KMS-11 (cell line): Measurements from ENCODE around the gene LAGE3.
A peak's percentile ranks its signal among the peaks of the same experiment; 100 is the strongest.

ENCODE experiments used
- H2AFZ ChIP-seq: fragments of 200-600 bp; sonication (generic); 2 replicates; pipeline ENCODE4 v1.6.1; 2016; ENCODE audit warnings: antibody characterized with exemption, mixed run types, low read depth
- H3K27ac ChIP-seq: fragments of 200-600 bp; sonication (generic); 2 replicates; pipeline ENCODE4 v1.6.1; 2016; ENCODE audit warnings: mild to moderate bottlenecking, mixed run types
- H3K27me3 ChIP-seq: fragments of 200-600 bp; sonication (generic); 2 replicates; pipeline ENCODE4 v1.6.1; 2017; ENCODE audit warnings: mild to moderate bottlenecking, low read depth, mixed run types, moderate library complexity; ENCODE audit not compliant: insufficient read depth
- H3K36me3 ChIP-seq: fragments of 200-600 bp; sonication (generic); 2 replicates; pipeline ENCODE4 v1.6.1; 2017; ENCODE audit warnings: mild to moderate bottlenecking, mixed run types; ENCODE audit not compliant: insufficient read depth
- H3K4me1 ChIP-seq: fragments of 200-600 bp; sonication (generic); 2 replicates; pipeline ENCODE4 v1.6.1; 2016; ENCODE audit warnings: mild to moderate bottlenecking, low read depth, mixed run types; ENCODE audit not compliant: poor library complexity, severe bottlenecking
- H3K4me2 ChIP-seq: fragments of 200-600 bp; sonication (generic); 2 replicates; pipeline ENCODE4 v1.7.0; 2016; ENCODE audit warnings: mild to moderate bottlenecking, mixed run types
- H3K4me3 ChIP-seq: fragments of 200-600 bp; sonication (generic); IDR thresholded peaks from 2 replicates; pipeline ENCODE4 v1.6.1; 2017; ENCODE audit warnings: low read depth, low read length, mixed read lengths; ENCODE audit not compliant: insufficient read depth
- H3K79me2 ChIP-seq: fragments of 200-600 bp; sonication (generic); 2 replicates; pipeline ENCODE4 v1.6.1; 2016; ENCODE audit warnings: low read depth, mixed run types; ENCODE audit not compliant: insufficient read depth
- H3K9ac ChIP-seq: fragments of 200-600 bp; sonication (generic); 2 replicates; pipeline ENCODE4 v1.6.1; 2016; ENCODE audit warnings: mild to moderate bottlenecking, mixed run types
- H4K20me1 ChIP-seq: fragments of 200-600 bp; sonication (generic); 2 replicates; pipeline ENCODE4 v1.6.1; 2016; ENCODE audit warnings: mild to moderate bottlenecking, mixed run types; ENCODE audit not compliant: insufficient read depth
- TF ChIP-seq, protein P1 (sequence below): fragments of 200-600 bp; sonication (generic); conservative IDR thresholded peaks from 2 replicates; pipeline ENCODE4 v1.6.1; 2017; ENCODE audit warnings: low read depth, mild to moderate bottlenecking, antibody characterized with exemption, low read length, moderate library complexity, mixed read lengths

Gene LAGE3

DNA sequence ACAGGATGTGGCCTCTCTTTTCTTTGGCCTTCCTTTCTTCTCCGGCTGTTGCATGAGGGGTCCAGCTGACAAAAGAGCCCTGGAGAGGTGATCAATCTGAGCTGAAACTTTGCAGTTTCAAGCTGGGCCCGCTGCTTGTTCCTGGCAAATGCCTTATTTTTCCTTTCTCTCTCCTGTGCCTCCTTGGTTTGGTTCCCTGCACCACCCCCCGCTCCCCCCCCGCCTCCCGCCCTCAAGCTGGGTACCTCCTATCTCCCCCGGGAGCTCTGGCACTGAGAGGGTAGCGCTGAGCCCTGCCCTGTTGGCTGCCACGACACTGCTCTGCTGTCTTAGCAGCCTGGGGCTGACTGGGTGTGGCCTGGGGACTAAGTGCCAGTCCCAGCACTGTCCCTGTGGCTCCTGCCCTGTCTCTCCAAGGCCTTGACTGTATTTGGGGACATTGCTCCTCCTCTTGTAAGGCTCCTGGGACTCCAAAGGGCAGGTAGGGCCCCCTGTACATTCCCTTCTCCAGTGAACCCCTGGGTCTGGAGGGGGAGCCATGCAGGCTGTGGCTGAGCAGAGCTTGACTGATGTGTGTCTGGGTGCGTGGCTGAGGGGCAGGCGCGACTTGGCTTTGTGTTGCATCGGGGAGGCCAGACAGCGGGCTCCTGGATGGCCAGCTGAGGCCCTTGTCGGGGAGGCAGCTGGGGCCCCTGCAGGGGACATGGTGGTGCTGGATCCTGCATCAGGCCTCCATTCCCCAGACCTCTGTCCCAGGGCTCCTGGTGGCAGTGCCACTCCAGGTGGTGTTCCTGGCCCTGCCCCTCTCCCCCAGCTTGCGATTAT is 19.9 kb downstream of the LAGE3 start:
- Histone ChIP-seq H3K79me2 (no peaks in the 10 kb centered on the region), H3K36me3 (no peaks in the 10 kb centered on the region), H3K4me3 (no peak overlapping the region), H3K4me1 (peaks cover 4% of the 10 kb centered on the region), H3K27ac (no peak overlapping the region), H2AFZ (peak overlapping the region; percentile 14; the same call in 1 of the 2 replicates), H3K27me3 (no peaks in the 10 kb centered on the region), H3K4me2 (peak overlapping the region; percentile 66), H3K9ac (no peak overlapping the region; the same call in 1 of the 2 replicates), H4K20me1 (no peaks in the 10 kb centered on the region)
- TF ChIP-seq, protein P1, sequence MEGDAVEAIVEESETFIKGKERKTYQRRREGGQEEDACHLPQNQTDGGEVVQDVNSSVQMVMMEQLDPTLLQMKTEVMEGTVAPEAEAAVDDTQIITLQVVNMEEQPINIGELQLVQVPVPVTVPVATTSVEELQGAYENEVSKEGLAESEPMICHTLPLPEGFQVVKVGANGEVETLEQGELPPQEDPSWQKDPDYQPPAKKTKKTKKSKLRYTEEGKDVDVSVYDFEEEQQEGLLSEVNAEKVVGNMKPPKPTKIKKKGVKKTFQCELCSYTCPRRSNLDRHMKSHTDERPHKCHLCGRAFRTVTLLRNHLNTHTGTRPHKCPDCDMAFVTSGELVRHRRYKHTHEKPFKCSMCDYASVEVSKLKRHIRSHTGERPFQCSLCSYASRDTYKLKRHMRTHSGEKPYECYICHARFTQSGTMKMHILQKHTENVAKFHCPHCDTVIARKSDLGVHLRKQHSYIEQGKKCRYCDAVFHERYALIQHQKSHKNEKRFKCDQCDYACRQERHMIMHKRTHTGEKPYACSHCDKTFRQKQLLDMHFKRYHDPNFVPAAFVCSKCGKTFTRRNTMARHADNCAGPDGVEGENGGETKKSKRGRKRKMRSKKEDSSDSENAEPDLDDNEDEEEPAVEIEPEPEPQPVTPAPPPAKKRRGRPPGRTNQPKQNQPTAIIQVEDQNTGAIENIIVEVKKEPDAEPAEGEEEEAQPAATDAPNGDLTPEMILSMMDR = no peak

DNA sequence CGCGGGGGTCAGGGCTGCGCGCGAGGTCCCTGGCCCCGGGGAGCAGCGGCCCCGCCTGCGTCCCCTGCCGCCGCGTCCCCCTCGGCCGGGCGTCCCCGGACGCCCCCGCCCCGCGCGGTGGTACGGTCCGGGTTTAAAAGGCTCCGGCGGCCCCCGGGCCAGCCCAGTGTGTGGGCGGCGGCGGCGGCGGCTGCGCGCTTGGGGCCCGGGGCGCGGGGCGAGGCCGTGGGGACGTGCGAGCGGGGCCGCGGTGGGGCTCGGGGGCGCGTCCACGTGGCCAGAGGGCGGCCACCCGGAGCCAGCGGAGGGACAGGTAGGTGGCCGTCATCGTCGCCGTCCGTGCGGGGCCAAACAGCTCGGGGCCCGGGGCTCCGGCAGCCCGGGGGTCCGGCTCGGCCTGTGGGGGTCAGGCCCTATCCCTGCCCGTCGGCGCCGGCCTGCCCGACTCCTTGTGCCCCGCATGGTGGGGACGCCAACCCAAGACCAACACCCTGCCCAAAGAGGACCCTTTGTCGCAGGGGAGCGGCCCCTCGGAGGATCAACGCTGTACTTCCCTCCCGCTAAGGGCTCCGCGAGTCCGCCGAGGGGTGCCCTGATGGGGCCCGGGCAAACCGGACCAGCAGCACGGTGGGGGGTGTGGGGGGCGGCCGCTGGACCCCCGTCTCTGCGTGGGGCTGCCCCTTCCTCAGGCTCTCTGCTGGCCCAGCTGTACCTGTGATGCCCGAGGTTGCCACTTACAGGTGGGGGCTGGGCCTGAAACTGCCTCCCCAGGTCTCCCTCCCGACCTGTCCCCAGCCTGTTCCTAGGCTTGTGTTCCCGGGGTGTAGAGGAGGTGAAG is 20.7 kb downstream of the LAGE3 start, which contains the start of gene PLXNA3:
Gene PLXNA3, plus strand, starts transcription at position 166 of the 838 bp plus-strand sequence. CDS start 1,903 bp downstream, outside the sequence.
- Histone ChIP-seq H3K27ac (no peak within 1 kb of the TSS), H4K20me1 (no peaks in the 10 kb centered on the region), H3K27me3 (no peaks in the 10 kb centered on the region), H3K4me2 (peak within 1 kb of the TSS; percentile 66), H3K36me3 (no peaks in the 10 kb centered on the region), H2AFZ (peak within 1 kb of the TSS; percentile 66), H3K9ac (no peak within 1 kb of the TSS; the same call in 1 of the 2 replicates), H3K4me3 (no peak within 1 kb of the TSS), H3K4me1 (peaks cover 4% of the 10 kb centered on the region), H3K79me2 (no peaks in the 10 kb centered on the region)
- TF ChIP-seq, protein P1 = no peak

DNA sequence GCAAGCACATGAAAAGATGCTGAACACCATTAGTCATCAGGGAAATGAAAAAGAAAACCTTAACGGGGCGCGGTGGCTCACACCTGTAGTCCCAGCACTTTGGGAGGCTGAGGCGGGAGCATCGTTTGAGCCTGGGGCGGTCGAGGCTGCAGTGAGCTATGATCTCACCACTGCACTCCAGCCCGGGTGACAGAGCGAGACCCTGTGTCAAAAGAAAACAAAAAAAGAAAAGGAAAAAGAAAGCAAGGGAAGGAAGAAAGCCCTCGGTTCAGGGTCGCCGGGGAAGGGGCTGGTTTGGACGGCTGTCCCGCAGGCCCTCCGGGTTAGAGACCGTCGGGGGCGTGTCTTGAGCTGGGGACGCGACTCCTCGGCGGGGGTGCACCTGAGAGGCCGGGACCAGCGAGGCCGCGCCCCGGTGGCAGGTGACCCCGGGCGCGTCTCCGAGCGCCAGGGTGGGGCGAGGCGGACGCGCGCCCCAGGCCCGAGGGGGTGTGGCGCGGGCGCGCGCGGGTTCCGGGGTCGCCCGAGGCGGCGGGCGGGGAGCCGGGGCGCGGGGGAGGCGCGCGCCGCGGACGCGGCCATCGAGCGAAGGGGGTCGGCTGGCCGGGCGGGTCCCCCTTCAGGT is 21.5 kb downstream of the LAGE3 start:
- H3K4me2 ChIP-seq = peak overlapping the region; percentile 36; the same call in 1 of the 2 replicates

DNA sequence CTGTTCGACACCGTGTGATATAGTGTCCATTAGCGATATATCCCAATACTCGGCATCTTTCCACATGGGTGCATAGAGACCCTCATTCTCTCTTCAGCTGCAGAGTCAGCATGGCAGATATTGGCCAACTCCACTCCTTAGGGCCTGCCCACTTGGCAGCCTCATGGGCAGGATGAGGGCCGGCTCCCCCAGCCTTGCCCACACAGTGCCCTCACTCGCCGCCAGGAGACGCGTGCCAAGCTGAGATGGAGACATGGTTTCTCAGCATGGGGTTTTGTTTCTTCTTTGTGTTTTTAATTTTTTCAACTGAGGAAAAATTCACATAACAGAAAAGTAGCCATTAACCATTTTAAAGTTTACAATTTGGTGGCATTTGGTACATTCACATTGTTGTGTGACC is 26.3 kb downstream of the LAGE3 start:
- no peaks in the 10 kb centered on the region for H3K36me3 ChIP-seq
- no peak overlapping the region for H2AFZ ChIP-seq
- no peak overlapping the region for H3K4me3 ChIP-seq
- no peaks in the 10 kb centered on the region for H4K20me1 ChIP-seq
- no peaks in the 10 kb centered on the region for H3K79me2 ChIP-seq
- peaks cover 4% of the 10 kb centered on the region for H3K4me1 ChIP-seq
- no peak overlapping the region for H3K4me2 ChIP-seq
- H3K9ac ChIP-seq = no peak overlapping the region
- TF ChIP-seq, protein P1 = no peak
- no peak overlapping the region for H3K27ac ChIP-seq
- H3K27me3 ChIP-seq = no peaks in the 10 kb centered on the region

More for the DNA sequence above, 21.5 kb downstream of the LAGE3 start:
- Histone ChIP-seq H3K27me3 (no peaks in the 10 kb centered on the region), H2AFZ (peak overlapping the region; percentile 66), H3K4me1 (peaks cover 4% of the 10 kb centered on the region), H3K4me3 (no peak overlapping the region), H3K36me3 (no peaks in the 10 kb centered on the region), H3K9ac (no peak overlapping the region; the same call in 1 of the 2 replicates), H4K20me1 (no peaks in the 10 kb centered on the region), H3K79me2 (no peaks in the 10 kb centered on the region), H3K27ac (no peak overlapping the region)
- TF ChIP-seq, protein P1 = no peak
